A172 (cell line): ENCODE data around the gene KCTD20. TPM values are rescaled to one million over a fixed set of nuclear protein-coding genes. Genes with fewer than 3 reads are reported as not detected.
"Not testable (repeated sequence)": the region's sequence is repeated elsewhere in the genome, so short reads cannot be mapped to it uniquely, and the experiment has no call there.

Experiments
- DNase-seq: peaks from one replicate; pipeline ENCODE4 v3.0.0-alpha.2; 2015; ENCODE audit warnings: low spot score
- total RNA-seq: library from RNA; depleted of rRNA; stranded (reverse); fragments of >200 nt; shearing (Covaris generic); gene quantifications from 2 replicates; pipeline ENCODE4 v1.2.3, GENCODE V29; 2014

Gene KCTD20
- total RNA-seq, 1 experiment from 2014 or later = 93.6 TPM

- DNase-seq = no peak
These were observed 1.7 kb downstream of the KCTD20 start for GRCh38 chr6:36444470-36444869.

- DNase-seq = no peak
These were observed 2.8 kb downstream of the KCTD20 start for GRCh38 chr6:36445621-36446020.

- DNase-seq = not testable (repeated sequence)
These were observed 6.4 kb downstream of the KCTD20 start for GRCh38 chr6:36449173-36449572.

- DNase-seq = not testable (repeated sequence)
These were observed 10.1 kb downstream of the KCTD20 start for GRCh38 chr6:36452897-36453296.

GRCh38 chr6:36455486-36456027 lies 12.8 kb downstream of the KCTD20 start:
- no peak for DNase-seq

GRCh38 chr6:36459501-36459900 lies 16.7 kb downstream of the KCTD20 start:
- no peak for DNase-seq

GRCh38 chr6:36460916-36461315 lies 18.1 kb downstream of the KCTD20 start:
- no peak for DNase-seq

GRCh38 chr6:36461646-36462045 lies 18.8 kb downstream of the KCTD20 start:
- no peak for DNase-seq

GRCh38 chr6:36463676-36464075 lies 20.9 kb downstream of the KCTD20 start:
- no peak for DNase-seq

- DNase-seq = no peak
These were observed 21.4 kb downstream of the KCTD20 start for GRCh38 chr6:36464233-36464632.

GRCh38 chr6:36467625-36468024 lies 24.8 kb downstream of the KCTD20 start:
- DNase-seq = no peak

- DNase-seq = no peak
These were observed 26.4 kb downstream of the KCTD20 start for GRCh38 chr6:36469148-36469661.

GRCh38 chr6:36469946-36470345 lies 27.1 kb downstream of the KCTD20 start:
- DNase-seq = no peak

GRCh38 chr6:36478051-36478526 lies 35.3 kb downstream of the KCTD20 start:
- no peak for DNase-seq

- DNase-seq = no peak
These were observed 36.5 kb downstream of the KCTD20 start for GRCh38 chr6:36479256-36479655.

- DNase-seq = not testable (repeated sequence)
These were observed 40.5 kb downstream of the KCTD20 start for GRCh38 chr6:36483326-36483725.

- no peak for DNase-seq
These were observed 41.9 kb downstream of the KCTD20 start for GRCh38 chr6:36484736-36485135.

GRCh38 chr6:36487698-36488097 lies 44.9 kb downstream of the KCTD20 start:
- DNase-seq = no peak

GRCh38 chr6:36488221-36488620 lies 45.4 kb downstream of the KCTD20 start:
- no peak for DNase-seq

- DNase-seq = no peak
These were observed 46.6 kb downstream of the KCTD20 start for GRCh38 chr6:36489426-36489825.

GRCh38 chr6:36491378-36491965 lies 48.7 kb downstream of the KCTD20 start:
- DNase-seq = no peak

- DNase-seq = no peak
These were observed 49.3 kb downstream of the KCTD20 start for GRCh38 chr6:36492092-36492491.

GRCh38 chr6:36492621-36493020 lies 49.8 kb downstream of the KCTD20 start:
- DNase-seq = no peak

GRCh38 chr6:36493319-36493718 lies 50.5 kb downstream of the KCTD20 start:
- no peak for DNase-seq
